OCI-M2 (cell line): ENCODE results near the gene MERTK.

Experiments
- DNase-seq: peaks from one replicate; lab custom pipeline; 2025; ENCODE audit not compliant: unreplicated experiment; lab: John Stamatoyannopoulos, UW

Gene MERTK

GRCh38 chr2:112005406-112006075, 107.1 kb downstream of the MERTK start:
- DNase-seq, result no peak

- no peak for DNase-seq
These were observed 107.6 kb downstream of the MERTK start for GRCh38 chr2:112006076-112006410.

DNA sequence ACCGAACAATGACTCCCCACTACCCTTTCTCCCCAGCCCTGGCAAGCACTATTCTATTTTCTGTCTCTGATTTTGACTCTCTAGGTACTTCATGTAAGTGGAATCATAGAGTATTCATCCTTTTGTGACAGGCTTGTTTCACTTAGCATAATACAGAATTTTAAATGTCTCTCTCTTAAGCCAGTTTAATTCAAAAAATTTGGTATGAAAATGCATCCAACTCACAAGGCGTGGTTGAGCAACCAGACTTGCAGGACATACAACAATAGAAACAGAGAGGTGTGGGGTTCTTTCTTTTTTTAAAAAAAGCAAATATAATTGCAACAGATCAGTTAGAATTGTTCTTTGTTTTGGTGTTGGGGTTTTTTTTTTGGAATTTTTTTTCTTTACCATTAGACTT, 109.1 kb downstream of the MERTK start:
- DNase-seq, result no peak

DNA sequence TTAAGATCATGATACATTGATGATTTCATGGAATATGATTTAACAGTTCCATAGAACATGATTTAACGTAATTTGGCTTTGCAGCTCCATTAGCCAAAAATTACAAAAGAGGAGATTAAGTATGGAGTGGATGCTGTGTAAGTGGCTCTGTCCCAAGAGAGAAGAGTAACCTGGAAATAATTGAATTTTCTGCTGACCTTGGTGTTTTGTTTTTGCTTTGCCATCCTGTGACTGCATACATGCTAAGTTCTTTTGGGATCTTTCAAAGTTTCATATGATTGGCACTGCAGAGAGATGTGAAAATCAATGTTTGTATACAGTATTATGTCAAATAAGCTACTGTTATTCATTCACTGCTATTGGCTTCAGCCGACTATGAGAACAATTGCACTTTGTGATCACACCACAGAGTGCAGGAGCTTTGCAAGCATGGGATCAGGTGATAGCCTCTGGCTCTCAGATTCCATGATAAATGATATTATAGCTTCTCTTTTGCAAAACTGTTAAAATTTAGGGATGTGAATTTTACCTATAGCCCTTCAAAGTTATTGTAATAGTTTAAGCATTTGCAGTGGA, 110.6 kb downstream of the MERTK start:
- no peak for DNase-seq

GRCh38 chr2:112010751-112011150, 112.3 kb downstream of the MERTK start:
- no peak for DNase-seq

GRCh38 chr2:112012556-112012955, 114.1 kb downstream of the MERTK start:
- DNase-seq, result no peak

GRCh38 chr2:112018846-112019245, 120.4 kb downstream of the MERTK start:
- DNase-seq, result no peak

DNA sequence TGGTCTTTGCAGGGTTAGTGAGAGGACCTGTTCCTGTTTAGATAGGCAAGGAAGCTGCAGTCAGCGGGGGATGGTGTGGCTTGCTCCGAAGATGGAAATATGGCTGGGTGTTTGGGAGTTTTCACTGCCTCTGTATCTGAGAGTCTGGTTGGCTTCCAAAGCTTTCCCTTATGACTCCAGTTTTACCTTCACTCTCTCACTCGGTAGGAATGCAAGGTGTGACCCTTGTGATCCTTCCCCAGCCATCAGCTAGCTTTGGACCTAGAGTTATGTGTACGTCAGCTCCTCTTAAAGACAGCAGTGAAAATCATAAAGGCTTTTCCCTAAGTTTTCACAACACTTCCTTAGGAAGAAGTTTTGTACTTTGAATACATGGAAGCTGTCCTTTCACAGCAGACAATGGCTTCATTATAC, 121.2 kb downstream of the MERTK start:
- DNase-seq, result no peak

DNA sequence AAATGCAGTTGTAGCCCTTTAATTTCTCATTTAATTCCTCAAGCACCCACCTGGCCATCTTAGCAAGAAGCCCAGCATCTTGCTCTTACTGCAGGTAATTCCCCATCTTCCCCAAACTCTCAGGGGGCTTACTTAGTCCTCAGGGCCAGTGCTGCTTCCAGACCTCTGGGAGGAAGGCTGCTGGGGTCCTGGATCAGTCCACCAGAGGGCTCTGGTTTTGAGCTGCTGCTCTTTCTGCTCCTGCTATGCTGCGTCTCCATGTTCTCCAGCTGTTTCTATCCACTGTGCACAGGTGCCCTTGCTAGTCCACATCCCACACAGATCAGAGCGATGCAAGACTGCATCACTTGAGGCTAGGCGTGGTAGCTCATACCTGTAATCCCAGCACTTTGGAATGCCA, 122.2 kb downstream of the MERTK start:
- DNase-seq, result no peak

- DNase-seq, result no peak
These were observed 122.9 kb downstream of the MERTK start for GRCh38 chr2:112021290-112021689.

- DNase-seq, result no peak
These were observed 123.4 kb downstream of the MERTK start for GRCh38 chr2:112021781-112022231.

DNA sequence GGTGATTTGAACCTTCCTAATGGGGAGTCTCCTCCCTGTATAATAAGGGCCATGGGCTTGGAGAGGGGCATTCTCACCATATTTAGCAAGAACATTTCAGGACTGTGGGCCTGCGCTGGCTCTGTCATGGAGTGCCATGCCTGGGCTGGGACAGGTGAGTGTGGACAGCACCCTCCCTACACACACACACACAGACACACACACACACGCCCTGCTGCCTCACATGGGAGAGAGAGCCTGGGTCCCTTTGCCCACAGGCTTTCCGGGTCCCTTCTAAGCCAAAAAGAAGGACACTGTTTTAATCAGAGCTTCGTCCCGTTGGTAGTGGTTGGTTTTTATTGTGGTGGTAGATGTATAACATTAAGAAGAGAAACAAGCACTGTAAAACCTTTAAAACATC, 125.3 kb downstream of the MERTK start:
- DNase-seq, result no peak

GRCh38 chr2:112024231-112024630, 125.8 kb downstream of the MERTK start:
- DNase-seq, result no peak

GRCh38 chr2:112024896-112025491, 126.6 kb downstream of the MERTK start:
- no peak for DNase-seq

GRCh38 chr2:112026509-112026908, 128.1 kb downstream of the MERTK start:
- DNase-seq, result no peak

DNA sequence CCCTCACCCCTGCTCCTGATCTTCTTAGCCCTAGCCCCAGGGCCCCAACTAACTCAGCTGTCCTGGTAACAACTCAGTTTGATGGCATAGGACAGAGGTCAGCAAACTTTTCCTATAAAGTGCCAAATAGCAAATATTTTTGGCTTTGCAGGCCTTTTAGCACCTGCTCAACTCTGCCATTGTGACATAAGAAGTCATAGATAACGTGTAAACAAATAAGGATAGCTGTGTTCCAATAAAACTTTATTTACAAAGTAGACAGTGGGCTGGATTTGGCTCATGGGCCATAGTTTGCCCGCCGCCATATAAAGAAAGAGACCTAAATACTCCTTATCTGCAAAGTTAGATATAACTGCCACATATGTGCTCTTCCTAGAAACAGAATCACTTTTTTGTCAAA, 129.4 kb downstream of the MERTK start:
- DNase-seq, result no peak

DNA sequence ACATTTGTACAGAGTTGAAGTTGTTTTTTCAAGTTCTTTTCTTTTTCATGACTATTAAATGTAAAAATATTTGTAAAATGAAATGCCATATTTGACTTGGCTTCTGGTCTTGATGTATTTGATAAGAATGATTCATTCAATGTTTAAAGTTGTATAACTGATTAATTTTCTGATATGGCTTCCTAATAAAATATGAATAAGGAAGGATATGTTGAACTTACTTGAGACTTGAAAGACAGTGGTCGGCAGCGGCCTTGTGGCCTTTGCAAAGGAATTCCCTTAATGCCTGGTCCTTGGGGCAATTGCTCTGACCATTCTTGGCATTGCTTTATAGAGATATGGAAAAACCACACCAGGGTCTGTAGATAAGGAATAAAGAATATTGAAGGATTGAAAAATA, 130.8 kb downstream of the MERTK start:
- no peak for DNase-seq

GRCh38 chr2:112031473-112032223, 133.2 kb downstream of the MERTK start:
- no peak for DNase-seq

GRCh38 chr2:112032224-112032586, 133.8 kb downstream of the MERTK start:
- DNase-seq, result no peak

GRCh38 chr2:112032689-112033465, 134.5 kb downstream of the MERTK start:
- no peak for DNase-seq

GRCh38 chr2:112033600-112033999, 135.2 kb downstream of the MERTK start:
- DNase-seq, result no peak
